HepG2 (cell line): ENCODE data around the gene RPL37A.

ENCODE experiments used
- CTCF ChIP-seq: sonication (generic); formaldehyde crosslinking; IDR thresholded peaks from 2 replicates; pipeline ENCODE4 v1.5.0; 2020; ENCODE audit warnings: mild to moderate bottlenecking, missing genetic modification reagents, moderate library complexity
- FIP1L1 ChIP-seq: fragments of 200-400 bp; formaldehyde crosslinking; IDR thresholded peaks from 2 replicates; pipeline ENCODE4 v1.6.1; 2018; ENCODE audit warnings: low read depth, mild to moderate bottlenecking, low read length, moderate library complexity, borderline replicate concordance; ENCODE audit not compliant: insufficient read depth
- XRCC5 ChIP-seq: fragments of 200-400 bp; formaldehyde crosslinking; optimal IDR thresholded peaks from 2 replicates; pipeline ENCODE3; 2017; ENCODE audit warnings: mild to moderate bottlenecking, low read length
- TF ChIP-seq, protein P1 (sequence below): IDR thresholded peaks from 2 replicates; pipeline ENCODE4 v1.6.1; 2016; ENCODE audit warnings: low read depth, control low read depth

DNA sequence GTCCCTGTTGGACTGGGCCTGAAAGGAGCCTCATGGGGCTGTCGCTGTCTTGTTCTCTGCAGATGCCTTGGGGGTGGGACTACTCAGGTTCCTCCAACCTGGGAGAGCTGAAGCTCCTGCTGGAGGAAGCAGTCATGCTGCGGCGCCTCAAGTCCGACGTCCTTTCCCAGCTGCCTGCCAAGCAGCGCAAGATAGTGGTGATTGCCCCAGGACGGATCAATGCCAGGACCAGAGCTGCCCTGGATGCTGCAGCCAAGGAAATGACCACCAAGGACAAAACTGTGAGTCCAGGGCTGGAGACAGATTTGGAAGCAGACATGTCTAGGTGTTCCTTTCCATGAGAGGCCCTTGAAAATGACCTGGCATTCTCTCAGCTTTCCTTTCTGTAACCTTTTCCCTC is 47.9 kb upstream of the RPL37A start:
- TF ChIP-seq CTCF (no peak), XRCC5 (no peak), FIP1L1 (no peak)
- TF ChIP-seq, protein P1, sequence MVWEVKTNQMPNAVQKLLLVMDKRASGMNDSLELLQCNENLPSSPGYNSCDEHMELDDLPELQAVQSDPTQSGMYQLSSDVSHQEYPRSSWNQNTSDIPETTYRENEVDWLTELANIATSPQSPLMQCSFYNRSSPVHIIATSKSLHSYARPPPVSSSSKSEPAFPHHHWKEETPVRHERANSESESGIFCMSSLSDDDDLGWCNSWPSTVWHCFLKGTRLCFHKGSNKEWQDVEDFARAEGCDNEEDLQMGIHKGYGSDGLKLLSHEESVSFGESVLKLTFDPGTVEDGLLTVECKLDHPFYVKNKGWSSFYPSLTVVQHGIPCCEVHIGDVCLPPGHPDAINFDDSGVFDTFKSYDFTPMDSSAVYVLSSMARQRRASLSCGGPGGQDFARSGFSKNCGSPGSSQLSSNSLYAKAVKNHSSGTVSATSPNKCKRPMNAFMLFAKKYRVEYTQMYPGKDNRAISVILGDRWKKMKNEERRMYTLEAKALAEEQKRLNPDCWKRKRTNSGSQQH (CRISPR knock-in tag), result no peak
